OCI-LY3 (cell line): ENCODE data around the gene PGM1.

Experiments
- CTCF ChIP-seq: fragments of 200-600, 300-600 bp; sonication (generic); IDR thresholded peaks from 2 replicates; pipeline ENCODE4 v1.5.1; 2014; ENCODE audit warnings: antibody characterized with exemption, low read length, low read depth
- EZH2phosphoT487 ChIP-seq: fragments of 200-600 bp; shearing (Covaris generic); IDR thresholded peaks from 2 replicates; pipeline ENCODE4 v1.6.1; 2018; ENCODE audit warnings: antibody characterized with exemption, mixed run types, low read depth

DNA sequence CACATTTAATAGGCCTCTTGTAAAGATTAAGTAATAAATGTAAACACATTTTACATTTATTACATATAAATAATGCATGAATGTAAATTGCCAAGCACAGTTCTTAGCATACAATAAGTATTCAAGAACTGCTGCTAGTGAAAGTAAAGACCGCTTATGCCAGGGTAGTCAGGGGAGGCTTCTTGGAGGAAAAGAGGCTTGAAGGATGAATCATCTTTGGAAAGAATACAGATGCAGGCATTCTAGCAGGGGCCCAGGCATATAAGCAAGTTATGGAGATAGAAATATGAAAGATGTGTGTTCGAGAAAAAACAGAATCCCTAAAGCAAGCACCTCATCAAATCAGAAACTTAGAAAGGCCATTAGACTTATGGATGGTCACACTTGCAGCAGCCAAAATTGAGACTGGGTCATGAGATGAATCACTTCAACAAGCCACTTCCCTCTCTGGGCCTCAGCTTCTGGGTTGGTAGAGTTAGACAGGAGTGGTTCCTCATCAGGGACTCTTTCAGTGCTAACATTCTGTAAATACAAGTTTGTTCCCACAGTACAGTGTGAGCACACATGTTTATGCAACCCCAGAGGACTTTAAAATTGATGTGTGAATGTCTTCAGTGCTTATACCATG, 100.8 kb downstream of the PGM1 start:
- no peak for TF ChIP-seq CTCF
- TF ChIP-seq EZH2phosphoT487, result no peak
